CD4-positive, alpha-beta T cell (primary cell): ENCODE results near the gene GLB1L2. TPM values are rescaled to one million over a fixed set of nuclear protein-coding genes. Genes with fewer than 3 reads are reported as not detected.

Experiments used
- ATAC-seq: fragments of 200-7000 bp; cut with Tn5 transposase; one replicate; pipeline ENCODE4 v1.10.0; 2022; ENCODE audit warnings: mild to moderate bottlenecking; ENCODE audit not compliant: poor library complexity
- CTCF ChIA-PET: fragments of 350-600 bp; sonication (Branson Sonifier 250); formaldehyde crosslinking; loops from one replicate; lab custom pipeline; 2021; ENCODE audit warnings: antibody characterized with exemption, inconsistent platforms; lab: Charles Lee
- POLR2A ChIA-PET: fragments of 350-600 bp; sonication (Branson Sonifier 250); formaldehyde crosslinking; loops from one replicate; lab custom pipeline; 2021; ENCODE audit warnings: antibody characterized with exemption, inconsistent platforms; lab: Charles Lee
- DNase-seq, 14 experiments: peaks; one replicate each; pipeline ENCODE4 v3.0.0-alpha.2; 2013 to 2020; ENCODE audit warnings: mixed read lengths in 2 of 14
- H3K27ac ChIP-seq, 2 donors: one replicate each; pipeline versions ENCODE4 v1.5.1 to v1.7.0; 2013; ENCODE audit warnings: low read length in 2 of 2, low read depth in 1 of 2, mild to moderate bottlenecking in 1 of 2
- H3K27me3 ChIP-seq, 2 experiments: 1 replicate in 1 of 2; 2 replicates in 1 of 2; pipeline versions ENCODE4 v1.6.1 to v1.7.0; 2013; ENCODE audit warnings: low read length in 2 of 2, control low read depth in 1 of 2, mild to moderate bottlenecking in 1 of 2, moderate library complexity in 1 of 2; ENCODE audit not compliant: insufficient read depth in 2 of 2, control insufficient read depth in 1 of 2
- H3K36me3 ChIP-seq: one replicate; pipeline ENCODE4 v1.6.1; 2013; ENCODE audit warnings: low read length, control low read depth; ENCODE audit not compliant: insufficient read depth
- H3K4me1 ChIP-seq: one replicate; pipeline ENCODE4 v1.6.1; 2013; ENCODE audit warnings: low read length, control low read depth; ENCODE audit not compliant: insufficient read depth
- H3K4me3 ChIP-seq: one replicate; pipeline ENCODE4 v1.5.1; 2013; ENCODE audit warnings: mild to moderate bottlenecking, low read length, moderate library complexity
- H3K9me3 ChIP-seq, 2 experiments: 1 replicate in 1 of 2; 2 replicates in 1 of 2; pipeline versions ENCODE4 v1.6.1 to v1.7.0; 2013; ENCODE audit warnings: low read length in 2 of 2, mild to moderate bottlenecking in 2 of 2, control low read depth in 1 of 2, moderate library complexity in 1 of 2; ENCODE audit not compliant: control insufficient read depth in 1 of 2, insufficient read depth in 1 of 2
- H3K27ac Mint-ChIP-seq: one replicate; pipeline ENCODE4 v1.8.0; 2020; ENCODE audit warnings: mixed read lengths
- H3K27me3 Mint-ChIP-seq: one replicate; pipeline ENCODE4 v1.8.0; 2021; ENCODE audit warnings: mixed read lengths
- H3K36me3 Mint-ChIP-seq: one replicate; pipeline ENCODE4 v1.8.0; 2021; ENCODE audit warnings: low read depth, mixed read lengths
- H3K4me1 Mint-ChIP-seq: one replicate; pipeline ENCODE4 v1.8.0; 2021; ENCODE audit warnings: low read depth, mixed read lengths
- H3K4me3 Mint-ChIP-seq: one replicate; pipeline ENCODE4 v1.8.0; 2020; ENCODE audit warnings: mild to moderate bottlenecking, mixed read lengths
- H3K9me3 Mint-ChIP-seq: one replicate; pipeline ENCODE4 v1.8.0; 2020; ENCODE audit warnings: mixed read lengths
- CTCF ChIP-seq: fragments of 200-600 bp; IDR thresholded peaks from one replicate; pipeline ENCODE4 v1.8.0; 2022; ENCODE audit warnings: antibody characterized with exemption, mild to moderate bottlenecking
- intact Hi-C, 2 experiments: fragments of 100-400 bp; cut with DNase I in 1 of 2; cut with micrococcal nuclease in 1 of 2; formaldehyde crosslinking; loops; one replicate each; pipeline versions ENCODE4 v1.15.1 to v1.9.0; 2023 to 2025; cut with DNase I, micrococcal nuclease
- total RNA-seq, 174 experiments: library from RNA in 2 of 174; stranded (reverse) in 2 of 174; gene quantifications; one replicate each; pipeline ENCODE4 v1.2.3 and lab custom pipeline; 2021 to 2026

The GLB1L2 gene
- total RNA-seq, 2 experiments from 2014 or later = 0.59 to 0.63 TPM

- POLR2A ChIA-PET = no interaction called here
- Mint-ChIP-seq H3K4me3 (no peak overlapping the region), H3K36me3 (no peaks in the 10 kb centered on the region), H3K9me3 (no peaks in the 10 kb centered on the region), H3K27me3 (peaks cover 19% of the 10 kb centered on the region), H3K4me1 (peaks cover 2% of the 10 kb centered on the region), H3K27ac (no peak overlapping the region)
- Histone ChIP-seq H3K4me3 (no peak overlapping the region), H3K27me3 (peaks cover 3 to 16% of the 10 kb centered on the region in 2 experiments), H3K9me3 (peaks cover 0 to 7% of the 10 kb centered on the region in 2 experiments), H3K27ac (no peak overlapping the region), H3K4me1 (peaks cover 7% of the 10 kb centered on the region), H3K36me3 (no peaks in the 10 kb centered on the region)
- no peak for TF ChIP-seq CTCF
- intact Hi-C loops = no loop called here
- CTCF ChIA-PET = no interaction called here
- ATAC-seq (no peak), DNase-seq (no peak)
Observed at GRCh38 chr11:134380785-134381184, 49.0 kb downstream of the GLB1L2 start.

- ChIA-PET CTCF (no interaction called here), POLR2A (no interaction called here)
- Mint-ChIP-seq H3K4me1 (peaks cover 17% of the 10 kb centered on the region), H3K4me3 (no peak overlapping the region), H3K27me3 (peaks cover 33% of the 10 kb centered on the region), H3K27ac (no peak overlapping the region), H3K36me3 (no peaks in the 10 kb centered on the region), H3K9me3 (no peaks in the 10 kb centered on the region)
- no peak for DNase-seq
- no peak overlapping the region for H3K4me3 ChIP-seq
- no peaks in the 10 kb centered on the region for H3K36me3 ChIP-seq
- no peak overlapping the region for H3K27ac ChIP-seq
- no peak for TF ChIP-seq CTCF
- H3K27me3 ChIP-seq = peaks cover 8 to 18% of the 10 kb centered on the region in 2 experiments
- ATAC-seq = no peak
- intact Hi-C loops = no loop called here
- peaks cover 22% of the 10 kb centered on the region for H3K4me1 ChIP-seq
- peaks cover 0 to 11% of the 10 kb centered on the region in 2 experiments for H3K9me3 ChIP-seq
Observed at GRCh38 chr11:134382257-134382656, 50.5 kb downstream of the GLB1L2 start.

GRCh38 chr11:134382830-134383229 lies 51.0 kb downstream of the GLB1L2 start:
- peaks cover 0 to 13% of the 10 kb centered on the region in 2 experiments for H3K9me3 ChIP-seq
- Mint-ChIP-seq H3K4me1 (peaks cover 19% of the 10 kb centered on the region), H3K27ac (no peak overlapping the region), H3K27me3 (peaks cover 34% of the 10 kb centered on the region), H3K9me3 (no peaks in the 10 kb centered on the region), H3K36me3 (no peaks in the 10 kb centered on the region), H3K4me3 (no peak overlapping the region)
- no peak overlapping the region for H3K27ac ChIP-seq
- peaks cover 8 to 18% of the 10 kb centered on the region in 2 experiments for H3K27me3 ChIP-seq
- ChIA-PET POLR2A (no interaction called here), CTCF (no interaction called here)
- H3K4me3 ChIP-seq = no peak overlapping the region
- ATAC-seq = no peak
- TF ChIP-seq CTCF = no peak
- intact Hi-C loops = no loop called here
- no peak for DNase-seq
- peaks cover 28% of the 10 kb centered on the region for H3K4me1 ChIP-seq
- H3K36me3 ChIP-seq = no peaks in the 10 kb centered on the region
